AG10803 (cell line): ENCODE measurements around the gene IL18BP.

ENCODE experiments used
- DNase-seq: peaks from one replicate; pipeline ENCODE4 v3.0.0; 2010; ENCODE audit warnings: low read depth
- H3K4me3 ChIP-seq: 2 replicates; pipeline ENCODE4 v1.5.1; 2011; ENCODE audit warnings: mild to moderate bottlenecking, low read length, control low read depth
- TF ChIP-seq, protein P1 (sequence below): conservative IDR thresholded peaks from 2 replicates; pipeline ENCODE4 v1.5.1; 2011; ENCODE audit warnings: mild to moderate bottlenecking, low read length, control low read depth, inconsistent platforms

Gene IL18BP

DNA sequence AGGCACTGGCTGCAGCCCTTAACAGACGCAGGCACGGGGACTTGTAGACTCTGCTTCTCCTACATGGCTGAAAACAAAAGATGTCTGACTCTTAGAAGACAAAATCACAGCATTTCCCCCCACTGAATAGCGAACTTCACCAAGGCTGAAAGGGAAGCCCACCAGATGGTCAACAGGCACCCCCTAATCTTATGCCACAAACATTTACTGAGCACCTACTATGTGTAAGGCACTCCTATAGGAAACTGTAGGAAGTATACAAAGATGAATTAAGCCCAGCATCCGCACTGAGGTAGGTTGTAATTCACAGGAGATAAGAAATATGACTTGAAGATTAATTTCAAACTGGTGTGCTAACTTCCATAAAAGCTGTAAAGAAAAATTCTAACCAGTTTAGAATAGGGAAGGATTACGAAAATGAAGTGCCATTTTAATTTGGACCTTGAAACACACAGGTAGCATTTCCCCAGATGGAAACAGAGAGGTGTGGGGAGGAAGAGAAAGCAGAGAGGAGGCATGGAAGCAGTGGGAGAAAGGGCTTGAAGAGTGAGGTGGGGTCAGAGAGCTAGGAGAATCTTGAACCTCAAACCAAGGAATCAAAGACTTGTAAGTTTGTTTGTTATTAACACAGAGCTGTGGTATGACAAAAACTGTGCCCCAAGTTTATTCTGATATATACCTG lies 43.5 kb downstream of the IL18BP start:
- TF ChIP-seq, protein P1, sequence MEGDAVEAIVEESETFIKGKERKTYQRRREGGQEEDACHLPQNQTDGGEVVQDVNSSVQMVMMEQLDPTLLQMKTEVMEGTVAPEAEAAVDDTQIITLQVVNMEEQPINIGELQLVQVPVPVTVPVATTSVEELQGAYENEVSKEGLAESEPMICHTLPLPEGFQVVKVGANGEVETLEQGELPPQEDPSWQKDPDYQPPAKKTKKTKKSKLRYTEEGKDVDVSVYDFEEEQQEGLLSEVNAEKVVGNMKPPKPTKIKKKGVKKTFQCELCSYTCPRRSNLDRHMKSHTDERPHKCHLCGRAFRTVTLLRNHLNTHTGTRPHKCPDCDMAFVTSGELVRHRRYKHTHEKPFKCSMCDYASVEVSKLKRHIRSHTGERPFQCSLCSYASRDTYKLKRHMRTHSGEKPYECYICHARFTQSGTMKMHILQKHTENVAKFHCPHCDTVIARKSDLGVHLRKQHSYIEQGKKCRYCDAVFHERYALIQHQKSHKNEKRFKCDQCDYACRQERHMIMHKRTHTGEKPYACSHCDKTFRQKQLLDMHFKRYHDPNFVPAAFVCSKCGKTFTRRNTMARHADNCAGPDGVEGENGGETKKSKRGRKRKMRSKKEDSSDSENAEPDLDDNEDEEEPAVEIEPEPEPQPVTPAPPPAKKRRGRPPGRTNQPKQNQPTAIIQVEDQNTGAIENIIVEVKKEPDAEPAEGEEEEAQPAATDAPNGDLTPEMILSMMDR, result no peak
- DNase-seq, result no peak
- peak overlapping the region; percentile 95 for H3K4me3 ChIP-seq

DNA sequence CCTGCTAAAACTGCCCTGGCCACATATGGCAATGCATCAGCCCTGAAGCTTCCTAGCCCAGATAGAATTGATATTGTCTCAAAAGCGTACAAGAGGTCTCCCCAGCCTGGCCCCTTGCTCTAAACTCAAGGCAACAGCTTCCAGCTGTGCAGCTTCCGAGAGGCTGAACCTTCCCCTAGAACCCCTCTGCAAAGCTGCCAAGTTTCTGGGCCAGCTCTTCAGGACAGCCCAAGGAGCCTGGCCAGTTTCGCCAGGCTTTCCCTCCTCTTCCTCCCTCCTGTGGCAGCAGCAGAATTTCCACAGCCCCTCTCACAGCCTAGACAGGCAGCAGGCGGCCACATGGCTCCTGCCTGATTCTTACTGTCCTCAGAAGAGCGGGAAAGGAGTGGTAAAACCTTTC lies 47.1 kb downstream of the IL18BP start:
- H3K4me3 ChIP-seq, result no peak overlapping the region
- TF ChIP-seq, protein P1, result no peak
- no peak for DNase-seq

DNA sequence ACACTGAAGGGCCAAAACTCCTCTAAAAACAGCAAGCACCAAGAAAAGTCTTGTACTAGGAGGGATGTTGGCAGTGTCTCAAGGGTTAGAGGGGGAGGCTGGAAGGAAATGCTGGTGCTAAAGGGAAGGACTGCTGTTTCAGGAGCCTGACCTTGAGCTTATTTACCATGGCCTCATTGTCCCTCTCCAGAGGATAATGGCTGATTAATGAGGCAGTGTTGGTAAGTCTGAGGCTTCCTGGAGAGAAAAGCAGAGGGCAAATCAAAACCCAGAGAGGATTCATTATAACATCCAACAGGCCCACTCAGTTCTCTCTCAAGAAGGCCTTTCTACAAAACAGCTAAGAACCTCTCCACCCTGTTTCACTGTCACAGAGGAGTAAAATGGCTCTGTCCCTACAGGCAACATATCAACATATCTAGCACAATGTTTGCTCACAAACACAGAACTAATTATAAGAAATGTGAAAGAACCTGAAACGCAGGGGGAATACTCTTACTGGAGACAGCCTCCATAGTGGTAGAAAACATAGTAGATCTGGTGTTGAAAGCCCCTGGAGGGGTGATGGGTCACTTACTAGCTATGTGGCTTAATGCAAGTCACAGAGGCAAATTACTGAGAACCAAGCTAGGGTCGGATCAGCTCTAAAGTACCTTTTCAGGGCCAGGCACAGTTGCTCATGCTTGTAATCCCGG lies 50.2 kb downstream of the IL18BP start:
- DNase-seq, result no peak
- H3K4me3 ChIP-seq, result no peak overlapping the region
- TF ChIP-seq, protein P1, result no peak
